ENCODE measurements around the gene CT45A9. TPM values are rescaled to one million over a fixed set of nuclear protein-coding genes. Genes with fewer than 3 reads are reported as not detected.
"Not testable (repeated sequence)": the region's sequence is repeated elsewhere in the genome, so short reads cannot be mapped to it uniquely, and the experiment has no call there.

The CT45A9 gene
- total and polyA plus RNA-seq, 2 donors (not counting 1 experiment from before 2014, with no cell fraction given): not detected

GRCh38 chrX:135893294-135893817 is 21.7 kb upstream of the CT45A9 start, which contains the start of the genes CT45A10 and SAGE1:
CT45A10 (minus strand) TSS chrX:135893444; CDS start chrX:135885344, 8,100 bp downstream.
SAGE1 (plus strand) TSS chrX:135893716; CDS start chrX:135896243, 2,527 bp downstream.
- Histone ChIP-seq H3K79me2 (ENCODE audit: control insufficient read depth, insufficient read depth, low read length) (no peaks in the 10 kb centered on the region), H3K9me3 (ENCODE audit: control insufficient read depth, insufficient read depth, low read depth, low read length) (no peaks in the 10 kb centered on the region), H2AFZ (ENCODE audit: low read length) (no peak within 1 kb of the TSS), H3K36me3 (ENCODE audit: control insufficient read depth, insufficient read depth, low read length) (no peaks in the 10 kb centered on the region), H3K9ac (ENCODE audit: insufficient read depth, low read length) (no peak within 1 kb of the TSS), H3K4me3 (replicated peaks in 1 of 4; ENCODE audit: control extremely low read depth in 1 of 4, insufficient read depth in 1 of 4, low read depth in 3 of 4, low read length in 4 of 4) (no peak within 1 kb of the TSS), H3K27ac (ENCODE audit: insufficient read depth, low read length) (no peak within 1 kb of the TSS), H3K27me3 (ENCODE audit: control insufficient read depth, insufficient read depth, low read length) (no peaks in the 10 kb centered on the region), H3K4me2 (ENCODE audit: extremely low read depth, insufficient read depth, low read length) (no peak within 1 kb of the TSS), H3K4me1 (ENCODE audit: control insufficient read depth, extremely low read depth, insufficient read depth, low read length) (no peaks in the 10 kb centered on the region), H4K20me1 (ENCODE audit: control insufficient read depth, extremely low read depth, insufficient read depth, low read length) (no peaks in the 10 kb centered on the region)
- TF ChIP-seq EZH2 (IDR thresholded peaks at IDR 0.05; ENCODE audit: low read length, missing control alignments) (no peak), CTCF (conservative IDR thresholded peaks at IDR 0.05 in 1 of 2, IDR thresholded peaks at IDR 0.05 in 1 of 2; ENCODE audit: low read depth in 1 of 2, low read length in 2 of 2) (no peak)
- no peak for DNase-seq (ENCODE audit: low read depth in 2 of 2)

GRCh38 chrX:135892781-135893180 is 21.2 kb upstream of the CT45A9 start:
- Histone ChIP-seq H2AFZ (ENCODE audit: low read length) (no peak overlapping the region), H3K27me3 (ENCODE audit: control insufficient read depth, insufficient read depth, low read length) (no peaks in the 10 kb centered on the region), H3K79me2 (ENCODE audit: control insufficient read depth, insufficient read depth, low read length) (no peaks in the 10 kb centered on the region), H4K20me1 (ENCODE audit: control insufficient read depth, extremely low read depth, insufficient read depth, low read length) (no peaks in the 10 kb centered on the region), H3K9me3 (ENCODE audit: control insufficient read depth, insufficient read depth, low read depth, low read length) (no peaks in the 10 kb centered on the region), H3K4me2 (ENCODE audit: extremely low read depth, insufficient read depth, low read length) (no peak overlapping the region), H3K9ac (ENCODE audit: insufficient read depth, low read length) (no peak overlapping the region), H3K36me3 (ENCODE audit: control insufficient read depth, insufficient read depth, low read length) (no peaks in the 10 kb centered on the region), H3K27ac (ENCODE audit: insufficient read depth, low read length) (no peak overlapping the region), H3K4me3 (replicated peaks in 1 of 4; ENCODE audit: control extremely low read depth in 1 of 4, insufficient read depth in 1 of 4, low read depth in 3 of 4, low read length in 4 of 4) (no peak overlapping the region), H3K4me1 (ENCODE audit: control insufficient read depth, extremely low read depth, insufficient read depth, low read length) (no peaks in the 10 kb centered on the region)
- TF ChIP-seq EZH2 (IDR thresholded peaks at IDR 0.05; ENCODE audit: low read length, missing control alignments) (no peak), CTCF (conservative IDR thresholded peaks at IDR 0.05 in 1 of 2, IDR thresholded peaks at IDR 0.05 in 1 of 2; ENCODE audit: low read depth in 1 of 2, low read length in 2 of 2) (no peak)
- DNase-seq (ENCODE audit: low read depth in 2 of 2): no peak

- Histone ChIP-seq H3K4me3 (replicated peaks in 1 of 4; ENCODE audit: control extremely low read depth in 1 of 4, insufficient read depth in 1 of 4, low read depth in 3 of 4, low read length in 4 of 4) (no peak overlapping the region), H3K9me3 (ENCODE audit: control insufficient read depth, insufficient read depth, low read depth, low read length) (no peaks in the 10 kb centered on the region), H3K9ac (ENCODE audit: insufficient read depth, low read length) (no peak overlapping the region), H3K27me3 (ENCODE audit: control insufficient read depth, insufficient read depth, low read length) (no peaks in the 10 kb centered on the region), H3K27ac (ENCODE audit: insufficient read depth, low read length) (no peak overlapping the region), H3K79me2 (ENCODE audit: control insufficient read depth, insufficient read depth, low read length) (no peaks in the 10 kb centered on the region), H3K4me1 (ENCODE audit: control insufficient read depth, extremely low read depth, insufficient read depth, low read length) (no peaks in the 10 kb centered on the region), H2AFZ (ENCODE audit: low read length) (no peak overlapping the region), H4K20me1 (ENCODE audit: control insufficient read depth, extremely low read depth, insufficient read depth, low read length) (no peaks in the 10 kb centered on the region), H3K4me2 (ENCODE audit: extremely low read depth, insufficient read depth, low read length) (no peak overlapping the region), H3K36me3 (ENCODE audit: control insufficient read depth, insufficient read depth, low read length) (no peaks in the 10 kb centered on the region)
- TF ChIP-seq CTCF (conservative IDR thresholded peaks at IDR 0.05 in 1 of 2, IDR thresholded peaks at IDR 0.05 in 1 of 2; ENCODE audit: low read depth in 1 of 2, low read length in 2 of 2) (no peak), EZH2 (IDR thresholded peaks at IDR 0.05; ENCODE audit: low read length, missing control alignments) (no peak)
- DNase-seq (ENCODE audit: low read depth in 2 of 2): no peak
Observed at GRCh38 chrX:135890087-135890585, 18.5 kb upstream of the CT45A9 start.

GRCh38 chrX:135888976-135889375 is 17.4 kb upstream of the CT45A9 start:
- not testable (repeated sequence) for H2AFZ ChIP-seq (ENCODE audit: low read length); H4K20me1 ChIP-seq (ENCODE audit: control insufficient read depth, extremely low read depth, insufficient read depth, low read length); H3K79me2 ChIP-seq (ENCODE audit: control insufficient read depth, insufficient read depth, low read length); H3K4me2 ChIP-seq (ENCODE audit: extremely low read depth, insufficient read depth, low read length); H3K4me1 ChIP-seq (ENCODE audit: control insufficient read depth, extremely low read depth, insufficient read depth, low read length); H3K4me3 ChIP-seq (replicated peaks in 1 of 4; ENCODE audit: control extremely low read depth in 1 of 4, insufficient read depth in 1 of 4, low read depth in 3 of 4, low read length in 4 of 4); H3K27me3 ChIP-seq (ENCODE audit: control insufficient read depth, insufficient read depth, low read length); H3K9me3 ChIP-seq (ENCODE audit: control insufficient read depth, insufficient read depth, low read depth, low read length); DNase-seq (ENCODE audit: low read depth in 2 of 2); H3K27ac ChIP-seq (ENCODE audit: insufficient read depth, low read length); H3K36me3 ChIP-seq (ENCODE audit: control insufficient read depth, insufficient read depth, low read length); H3K9ac ChIP-seq (ENCODE audit: insufficient read depth, low read length)

- H4K20me1 ChIP-seq (ENCODE audit: control insufficient read depth, extremely low read depth, insufficient read depth, low read length); H3K4me1 ChIP-seq (ENCODE audit: control insufficient read depth, extremely low read depth, insufficient read depth, low read length); H3K27ac ChIP-seq (ENCODE audit: insufficient read depth, low read length); H3K27me3 ChIP-seq (ENCODE audit: control insufficient read depth, insufficient read depth, low read length); H2AFZ ChIP-seq (ENCODE audit: low read length); DNase-seq (ENCODE audit: low read depth in 2 of 2); H3K9ac ChIP-seq (ENCODE audit: insufficient read depth, low read length); H3K4me3 ChIP-seq (replicated peaks in 1 of 4; ENCODE audit: control extremely low read depth in 1 of 4, insufficient read depth in 1 of 4, low read depth in 3 of 4, low read length in 4 of 4); H3K9me3 ChIP-seq (ENCODE audit: control insufficient read depth, insufficient read depth, low read depth, low read length); H3K4me2 ChIP-seq (ENCODE audit: extremely low read depth, insufficient read depth, low read length); H3K36me3 ChIP-seq (ENCODE audit: control insufficient read depth, insufficient read depth, low read length); H3K79me2 ChIP-seq (ENCODE audit: control insufficient read depth, insufficient read depth, low read length): not testable (repeated sequence)
Observed at GRCh38 chrX:135888230-135888629, 16.6 kb upstream of the CT45A9 start.
